ENCODE results near the gene PPFIBP1. TPM values are rescaled to one million over a fixed set of nuclear protein-coding genes. Genes with fewer than 3 reads are reported as not detected.
A peak's percentile ranks its signal among the peaks of the same experiment; 100 is the strongest.

The PPFIBP1 gene
- total and polyA plus RNA-seq, 8 donors = 6.6 to 254 (median 50.0) TPM

GRCh38 chr12:27511031-27511722, 12.8 kb upstream of the PPFIBP1 start:
- 49 to 66% (median 61%) methylated on average over 6 of the region's 6 CpGs for WGBS, 5 donors
- intact Hi-C loops (cut with DNase I; ENCODE audit: low total_unique reads) = no loop called here
- TF ChIP-seq POLR2A (IDR thresholded peaks at IDR 0.05) (no peak), POLR2AphosphoS5 (IDR thresholded peaks at IDR 0.05) (no peak), EP300 (IDR thresholded peaks at IDR 0.05) (no peak), CTCF (IDR thresholded peaks at IDR 0.05) (no peak)
- H3K27ac ChIP-seq = peak overlapping the region in 2 of 5 donors; percentile 25 to 35
- H3K27me3 ChIP-seq = no peaks in the 10 kb centered on the region
- peak in 1 of 2 donors; percentile 67 for DNase-seq
- peaks cover 0 to 11% (median 6%) of the 10 kb centered on the region in 4 donors for H3K4me1 ChIP-seq
- no peak overlapping the region for H3K4me3 ChIP-seq
- H3K9me3 ChIP-seq = peaks cover 0 to 4% (median 0%) of the 10 kb centered on the region in 4 donors
- no peaks in the 10 kb centered on the region for H3K36me3 ChIP-seq

GRCh38 chr12:27511723-27512045, 12.3 kb upstream of the PPFIBP1 start:
- Histone ChIP-seq H3K36me3 (no peaks in the 10 kb centered on the region), H3K27ac (peak overlapping the region in 2 of 5 donors; percentile 25 to 35), H3K4me3 (no peak overlapping the region), H3K4me1 (peaks cover 0 to 11% (median 6%) of the 10 kb centered on the region in 4 donors), H3K9me3 (peaks cover 0 to under 1% (median 0%) of the 10 kb centered on the region in 4 donors), H3K27me3 (no peaks in the 10 kb centered on the region)
- TF ChIP-seq CTCF (IDR thresholded peaks at IDR 0.05) = no peak
- TF ChIP-seq POLR2AphosphoS5 (IDR thresholded peaks at IDR 0.05) = no peak
- no peak for TF ChIP-seq EP300 (IDR thresholded peaks at IDR 0.05)
- TF ChIP-seq POLR2A (IDR thresholded peaks at IDR 0.05) = no peak
- DNase-seq = no peak
- 35 to 75% (median 43%) methylated on average over 3 of the region's 3 CpGs for WGBS, 5 donors
- intact Hi-C loops (cut with DNase I; ENCODE audit: low total_unique reads) = no loop called here

GRCh38 chr12:27513155-27513824, 10.7 kb upstream of the PPFIBP1 start:
- WGBS, 5 donors = 84 to 94% (median 90%) methylated on average over 7 of the region's 7 CpGs
- intact Hi-C loops (cut with DNase I; ENCODE audit: low total_unique reads) = no loop called here
- Histone ChIP-seq H3K4me3 (no peak overlapping the region), H3K36me3 (no peaks in the 10 kb centered on the region), H3K9me3 (no peaks in the 10 kb centered on the region), H3K4me1 (peaks cover 0 to 11% (median 6%) of the 10 kb centered on the region in 4 donors), H3K27me3 (no peaks in the 10 kb centered on the region), H3K27ac (no peak overlapping the region)
- no peak for TF ChIP-seq POLR2AphosphoS5 (IDR thresholded peaks at IDR 0.05)
- DNase-seq = no peak

- Histone ChIP-seq H3K36me3 (no peaks in the 10 kb centered on the region), H3K4me1 (peaks cover 0 to 11% (median 6%) of the 10 kb centered on the region in 4 donors), H3K9me3 (no peaks in the 10 kb centered on the region), H3K27me3 (no peaks in the 10 kb centered on the region), H3K27ac (no peak overlapping the region), H3K4me3 (no peak overlapping the region)
- DNase-seq = no peak
- 74 to 84% (median 77%) methylated on average over 9 of the region's 9 CpGs for WGBS, 5 donors
- intact Hi-C loops (cut with DNase I; ENCODE audit: low total_unique reads) = no loop called here
- TF ChIP-seq POLR2A (IDR thresholded peaks at IDR 0.05) = no peak
- TF ChIP-seq POLR2AphosphoS5 (IDR thresholded peaks at IDR 0.05) = no peak
- no peak for TF ChIP-seq EP300 (IDR thresholded peaks at IDR 0.05)
- TF ChIP-seq CTCF (IDR thresholded peaks at IDR 0.05) = no peak
Measured at GRCh38 chr12:27515671-27516070, 8.3 kb upstream of the PPFIBP1 start.

- no peak overlapping the region for H3K27ac ChIP-seq
- TF ChIP-seq CTCF (IDR thresholded peaks at IDR 0.05) (no peak), EP300 (IDR thresholded peaks at IDR 0.05) (no peak), POLR2AphosphoS5 (IDR thresholded peaks at IDR 0.05) (no peak), POLR2A (IDR thresholded peaks at IDR 0.05) (no peak)
- H3K27me3 ChIP-seq = no peaks in the 10 kb centered on the region
- WGBS, 5 donors = 63 to 85% (median 70%) methylated on average over 4 of the region's 4 CpGs
- no peaks in the 10 kb centered on the region for H3K36me3 ChIP-seq
- no peak overlapping the region for H3K4me3 ChIP-seq
- no peak for DNase-seq
- intact Hi-C loops (cut with DNase I; ENCODE audit: low total_unique reads) = no loop called here
- H3K9me3 ChIP-seq = no peaks in the 10 kb centered on the region
- peaks cover 0 to 3% (median 1%) of the 10 kb centered on the region in 4 donors for H3K4me1 ChIP-seq
Measured at GRCh38 chr12:27516625-27517024, 7.4 kb upstream of the PPFIBP1 start.

All from stomach (tissue), 9 donors.